Type B pancreatic cell (in vitro differentiated cells): Measurements from ENCODE around the gene MDH2. TPM values are rescaled to one million over a fixed set of nuclear protein-coding genes. Genes with fewer than 3 reads are reported as not detected.
"Not testable (repeated sequence)": the region's sequence is repeated elsewhere in the genome, so short reads cannot be mapped to it uniquely, and the experiment has no call there.

Experiments used
- DNase-seq: peaks from one replicate; pipeline ENCODE4 v3.0.0; 2021; ENCODE audit warnings: mixed read lengths; ENCODE audit not compliant: unreplicated experiment; ENCODE audit errors: extremely low spot score
- H3K27ac Mint-ChIP-seq: 2 replicates; pipeline ENCODE4 v1.8.0; 2021; ENCODE audit warnings: mild to moderate bottlenecking, mixed read lengths
- H3K27me3 Mint-ChIP-seq: 2 replicates; pipeline ENCODE4 v1.8.0; 2021; ENCODE audit warnings: mixed read lengths
- H3K36me3 Mint-ChIP-seq: 2 replicates; pipeline ENCODE4 v1.8.0; 2021; ENCODE audit warnings: mixed read lengths
- H3K4me1 Mint-ChIP-seq: one replicate; pipeline ENCODE4 v1.8.0; 2021; ENCODE audit warnings: mixed read lengths; ENCODE audit not compliant: unreplicated experiment
- H3K4me3 Mint-ChIP-seq: 2 replicates; pipeline ENCODE4 v1.8.0; 2021; ENCODE audit warnings: mild to moderate bottlenecking, mixed read lengths
- H3K9me3 Mint-ChIP-seq: 2 replicates; pipeline ENCODE4 v1.8.0; 2021; ENCODE audit warnings: mixed read lengths
- total RNA-seq: library from RNA; stranded (reverse); gene quantifications from 2 replicates; pipeline ENCODE4 v1.2.1, GENCODE V29; 2021; ENCODE audit warnings: low replicate concordance
- TF ChIP-seq, protein P1 (sequence below): fragments of 200-600 bp; sonication (generic); conservative IDR thresholded peaks from 2 replicates; pipeline ENCODE4 v1.5.0; 2021; ENCODE audit warnings: antibody characterized with exemption, mild to moderate bottlenecking

MDH2 gene
- total RNA-seq, 1 donor from 2014 or later, result 177 TPM

GRCh38 chr7:76051840-76052239, 3.9 kb downstream of the MDH2 start:
- Mint-ChIP-seq H3K36me3 (peaks cover 19% of the 10 kb centered on the region), H3K9me3 (no peaks in the 10 kb centered on the region), H3K4me3 (peak overlapping the region; percentile 24), H3K27me3 (no peaks in the 10 kb centered on the region), H3K27ac (peak overlapping the region; percentile 65), H3K4me1 (peaks cover 33% of the 10 kb centered on the region)
- TF ChIP-seq, protein P1, sequence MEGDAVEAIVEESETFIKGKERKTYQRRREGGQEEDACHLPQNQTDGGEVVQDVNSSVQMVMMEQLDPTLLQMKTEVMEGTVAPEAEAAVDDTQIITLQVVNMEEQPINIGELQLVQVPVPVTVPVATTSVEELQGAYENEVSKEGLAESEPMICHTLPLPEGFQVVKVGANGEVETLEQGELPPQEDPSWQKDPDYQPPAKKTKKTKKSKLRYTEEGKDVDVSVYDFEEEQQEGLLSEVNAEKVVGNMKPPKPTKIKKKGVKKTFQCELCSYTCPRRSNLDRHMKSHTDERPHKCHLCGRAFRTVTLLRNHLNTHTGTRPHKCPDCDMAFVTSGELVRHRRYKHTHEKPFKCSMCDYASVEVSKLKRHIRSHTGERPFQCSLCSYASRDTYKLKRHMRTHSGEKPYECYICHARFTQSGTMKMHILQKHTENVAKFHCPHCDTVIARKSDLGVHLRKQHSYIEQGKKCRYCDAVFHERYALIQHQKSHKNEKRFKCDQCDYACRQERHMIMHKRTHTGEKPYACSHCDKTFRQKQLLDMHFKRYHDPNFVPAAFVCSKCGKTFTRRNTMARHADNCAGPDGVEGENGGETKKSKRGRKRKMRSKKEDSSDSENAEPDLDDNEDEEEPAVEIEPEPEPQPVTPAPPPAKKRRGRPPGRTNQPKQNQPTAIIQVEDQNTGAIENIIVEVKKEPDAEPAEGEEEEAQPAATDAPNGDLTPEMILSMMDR, result no peak
- DNase-seq, result no peak

DNA sequence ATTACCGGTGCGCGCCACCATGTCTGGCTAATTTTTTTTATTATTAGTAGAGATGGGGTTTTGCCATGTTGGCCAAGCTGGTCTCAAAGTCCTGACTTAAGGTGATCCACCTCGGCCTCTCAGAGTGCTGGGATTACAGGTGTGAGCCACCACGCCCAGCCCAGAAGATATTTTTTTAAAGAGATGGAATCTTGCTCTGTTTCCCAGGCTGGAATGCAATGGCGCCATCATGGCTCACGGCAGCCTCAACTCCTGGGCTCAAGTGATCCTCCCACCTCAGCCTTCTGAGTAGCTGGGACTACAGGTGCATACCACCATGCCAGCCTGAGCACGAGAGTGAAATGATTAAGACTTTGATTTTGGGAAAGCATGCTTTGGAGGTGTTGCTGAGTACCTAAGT, 4.8 kb downstream of the MDH2 start:
- Mint-ChIP-seq H3K27ac (peak overlapping the region; percentile 92), H3K36me3 (peaks cover 19% of the 10 kb centered on the region), H3K4me1 (peaks cover 32% of the 10 kb centered on the region)
- not testable (repeated sequence) for DNase-seq, H3K27me3 Mint-ChIP-seq, H3K4me3 Mint-ChIP-seq, H3K9me3 Mint-ChIP-seq

DNA sequence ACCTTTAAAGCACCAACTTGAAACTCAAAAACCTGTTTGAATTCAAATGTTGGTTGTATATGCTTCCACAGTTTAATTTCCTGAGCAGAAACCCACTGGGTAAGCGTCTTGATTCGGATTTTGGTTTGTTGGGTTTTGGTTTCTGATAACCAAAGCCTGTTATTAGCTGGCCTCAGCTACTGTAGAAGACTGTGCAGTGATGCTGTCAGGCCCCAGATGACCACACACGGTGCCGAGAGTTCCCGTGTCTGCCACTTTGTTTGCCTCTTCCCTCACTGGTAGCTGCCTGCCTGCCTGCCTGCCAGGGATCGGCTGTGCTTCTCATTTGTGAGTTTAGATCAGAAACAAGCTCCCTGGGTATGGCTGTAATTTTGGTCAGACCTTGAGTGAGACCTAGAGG, 5.6 kb downstream of the MDH2 start:
- no peaks in the 10 kb centered on the region for H3K9me3 Mint-ChIP-seq
- H3K4me3 Mint-ChIP-seq, result peak overlapping the region; percentile 64
- H3K27me3 Mint-ChIP-seq, result no peaks in the 10 kb centered on the region
- DNase-seq, result no peak
- peaks cover 28% of the 10 kb centered on the region for H3K4me1 Mint-ChIP-seq
- H3K36me3 Mint-ChIP-seq, result peaks cover 18% of the 10 kb centered on the region
- H3K27ac Mint-ChIP-seq, result peak overlapping the region; percentile 92
- TF ChIP-seq, protein P1, result no peak

GRCh38 chr7:76054123-76055120, 6.5 kb downstream of the MDH2 start:
- TF ChIP-seq, protein P1, result no peak
- no peak for DNase-seq
- H3K36me3 Mint-ChIP-seq, result peaks cover 11% of the 10 kb centered on the region
- H3K4me3 Mint-ChIP-seq, result peak overlapping the region; percentile 64
- H3K9me3 Mint-ChIP-seq, result no peaks in the 10 kb centered on the region
- H3K27ac Mint-ChIP-seq, result peak overlapping the region; percentile 92
- no peaks in the 10 kb centered on the region for H3K27me3 Mint-ChIP-seq
- H3K4me1 Mint-ChIP-seq, result peaks cover 20% of the 10 kb centered on the region

DNA sequence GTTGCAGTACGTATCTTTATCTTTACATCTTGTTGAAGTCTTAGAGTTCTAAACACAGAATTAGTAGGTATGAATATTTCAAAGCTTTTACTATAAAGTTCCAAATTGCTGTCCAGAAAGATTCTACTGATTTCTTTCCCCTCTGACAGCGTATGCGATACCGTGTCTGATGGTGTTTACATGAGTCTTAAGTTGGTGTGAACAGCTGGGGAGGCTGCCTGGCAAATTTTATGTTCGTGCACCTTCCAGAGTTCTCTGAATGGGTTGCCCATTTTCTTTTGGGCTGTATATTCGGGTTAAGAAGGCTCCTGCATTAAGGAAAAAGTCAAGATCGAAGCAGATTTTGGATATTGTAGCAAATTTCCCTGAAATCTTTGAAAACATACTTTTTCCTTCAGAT, 8.3 kb downstream of the MDH2 start:
- peaks cover 4% of the 10 kb centered on the region for H3K36me3 Mint-ChIP-seq

More for the DNA sequence above, 8.3 kb downstream of the MDH2 start:
- H3K4me3 Mint-ChIP-seq, result no peak overlapping the region
- TF ChIP-seq, protein P1, result no peak
- no peak overlapping the region for H3K27ac Mint-ChIP-seq
- H3K9me3 Mint-ChIP-seq, result no peaks in the 10 kb centered on the region
- no peak for DNase-seq
- no peaks in the 10 kb centered on the region for H3K27me3 Mint-ChIP-seq
- H3K4me1 Mint-ChIP-seq, result peaks cover 12% of the 10 kb centered on the region
